ENCODE measurements around the gene GALNT5. TPM values are rescaled to one million over a fixed set of nuclear protein-coding genes. Genes with fewer than 3 reads are reported as not detected.
A peak's percentile ranks its signal among the peaks of the same experiment; 100 is the strongest.

Gene GALNT5
- total and polyA plus RNA-seq, 2 donors: 0.33 to 0.71 TPM

GRCh38 chr2:157259386-157259785 lies 1.9 kb downstream of the GALNT5 start:
- no peak overlapping the region for H3K27ac ChIP-seq (ENCODE audit: low read depth in 1 of 2, low read length in 1 of 2)
- WGBS: 95% methylated on average over 2 of the region's 2 CpGs
- H3K27me3 ChIP-seq (ENCODE audit: control insufficient read depth in 2 of 2, insufficient read depth in 1 of 2, low read length in 1 of 2): no peaks in the 10 kb centered on the region
- no peak overlapping the region for H3K4me3 ChIP-seq (ENCODE audit: low read length in 2 of 2)
- no peaks in the 10 kb centered on the region for H3K9me3 ChIP-seq (ENCODE audit: control insufficient read depth in 2 of 2, insufficient read depth in 1 of 2, low read length in 1 of 2)
- no peaks in the 10 kb centered on the region for H3K36me3 ChIP-seq (ENCODE audit: control insufficient read depth in 2 of 2, insufficient read depth in 2 of 2, low read length in 1 of 2)
- no peak for DNase-seq (ENCODE audit: low read depth in 6 of 9, low spot score in 9 of 9)
- peaks cover 0 to 8% of the 10 kb centered on the region in 2 donors for H3K4me1 ChIP-seq (ENCODE audit: control insufficient read depth in 2 of 2, insufficient read depth in 2 of 2, low read length in 2 of 2)

- no peaks in the 10 kb centered on the region for H3K9me3 ChIP-seq (ENCODE audit: control insufficient read depth in 2 of 2, insufficient read depth in 1 of 2, low read length in 1 of 2)
- DNase-seq (ENCODE audit: low read depth in 6 of 9, low spot score in 9 of 9): no peak
- peaks cover 0 to 8% of the 10 kb centered on the region in 2 donors for H3K4me1 ChIP-seq (ENCODE audit: control insufficient read depth in 2 of 2, insufficient read depth in 2 of 2, low read length in 2 of 2)
- no peak overlapping the region for H3K27ac ChIP-seq (ENCODE audit: low read depth in 1 of 2, low read length in 1 of 2)
- H3K27me3 ChIP-seq (ENCODE audit: control insufficient read depth in 2 of 2, insufficient read depth in 1 of 2, low read length in 1 of 2): no peaks in the 10 kb centered on the region
- no peak overlapping the region for H3K4me3 ChIP-seq (ENCODE audit: low read length in 2 of 2)
- 98% methylated on average over 2 of the region's 2 CpGs for WGBS
- H3K36me3 ChIP-seq (ENCODE audit: control insufficient read depth in 2 of 2, insufficient read depth in 2 of 2, low read length in 1 of 2): no peaks in the 10 kb centered on the region
These were observed 2.5 kb downstream of the GALNT5 start for GRCh38 chr2:157259960-157260359.

- no peaks in the 10 kb centered on the region for H3K27me3 ChIP-seq (ENCODE audit: control insufficient read depth in 2 of 2, insufficient read depth in 1 of 2, low read length in 1 of 2)
- H3K36me3 ChIP-seq (ENCODE audit: control insufficient read depth in 2 of 2, insufficient read depth in 2 of 2, low read length in 1 of 2): no peaks in the 10 kb centered on the region
- WGBS: 80% methylated on average over 4 of the region's 4 CpGs
- H3K4me3 ChIP-seq (ENCODE audit: low read length in 2 of 2): no peak overlapping the region
- H3K4me1 ChIP-seq (ENCODE audit: control insufficient read depth in 2 of 2, insufficient read depth in 2 of 2, low read length in 2 of 2): peaks cover 0 to 8% of the 10 kb centered on the region in 2 donors
- peak overlapping the region in 1 of 2 donors; percentile 21 for H3K27ac ChIP-seq (ENCODE audit: low read depth in 1 of 2, low read length in 1 of 2)
- DNase-seq (ENCODE audit: low read depth in 6 of 9, low spot score in 9 of 9): no peak
- no peaks in the 10 kb centered on the region for H3K9me3 ChIP-seq (ENCODE audit: control insufficient read depth in 2 of 2, insufficient read depth in 1 of 2, low read length in 1 of 2)
These were observed 3.2 kb downstream of the GALNT5 start for GRCh38 chr2:157260533-157261198.

- H3K9me3 ChIP-seq (ENCODE audit: control insufficient read depth in 2 of 2, insufficient read depth in 1 of 2, low read length in 1 of 2): no peaks in the 10 kb centered on the region
- WGBS: 70% methylated on average over 6 of the region's 6 CpGs
- peaks cover 0 to 8% of the 10 kb centered on the region in 2 donors for H3K4me1 ChIP-seq (ENCODE audit: control insufficient read depth in 2 of 2, insufficient read depth in 2 of 2, low read length in 2 of 2)
- no peaks in the 10 kb centered on the region for H3K36me3 ChIP-seq (ENCODE audit: control insufficient read depth in 2 of 2, insufficient read depth in 2 of 2, low read length in 1 of 2)
- H3K4me3 ChIP-seq (ENCODE audit: low read length in 2 of 2): no peak overlapping the region
- no peaks in the 10 kb centered on the region for H3K27me3 ChIP-seq (ENCODE audit: control insufficient read depth in 2 of 2, insufficient read depth in 1 of 2, low read length in 1 of 2)
- no peak for DNase-seq (ENCODE audit: low read depth in 6 of 9, low spot score in 9 of 9)
- H3K27ac ChIP-seq (ENCODE audit: low read depth in 1 of 2, low read length in 1 of 2): peak overlapping the region in 1 of 2 donors; percentile 21
These were observed 3.8 kb downstream of the GALNT5 start for GRCh38 chr2:157261199-157261782.

- H3K9me3 ChIP-seq (ENCODE audit: control insufficient read depth in 2 of 2, insufficient read depth in 1 of 2, low read length in 1 of 2): no peaks in the 10 kb centered on the region
- no peaks in the 10 kb centered on the region for H3K27me3 ChIP-seq (ENCODE audit: control insufficient read depth in 2 of 2, insufficient read depth in 1 of 2, low read length in 1 of 2)
- 90% methylated on average over 3 of the region's 3 CpGs for WGBS
- H3K36me3 ChIP-seq (ENCODE audit: control insufficient read depth in 2 of 2, insufficient read depth in 2 of 2, low read length in 1 of 2): no peaks in the 10 kb centered on the region
- no peak overlapping the region for H3K4me3 ChIP-seq (ENCODE audit: low read length in 2 of 2)
- peaks cover 0 to 8% of the 10 kb centered on the region in 2 donors for H3K4me1 ChIP-seq (ENCODE audit: control insufficient read depth in 2 of 2, insufficient read depth in 2 of 2, low read length in 2 of 2)
- H3K27ac ChIP-seq (ENCODE audit: low read depth in 1 of 2, low read length in 1 of 2): no peak overlapping the region
- DNase-seq (ENCODE audit: low read depth in 6 of 9, low spot score in 9 of 9): no peak
These were observed 4.7 kb downstream of the GALNT5 start for GRCh38 chr2:157262248-157262647.

- WGBS: 88% methylated on average over 3 of the region's 3 CpGs
- no peak overlapping the region for H3K4me3 ChIP-seq (ENCODE audit: low read length in 2 of 2)
- H3K27me3 ChIP-seq (ENCODE audit: control insufficient read depth in 2 of 2, insufficient read depth in 1 of 2, low read length in 1 of 2): no peaks in the 10 kb centered on the region
- DNase-seq (ENCODE audit: low read depth in 6 of 9, low spot score in 9 of 9): no peak
- no peaks in the 10 kb centered on the region for H3K36me3 ChIP-seq (ENCODE audit: control insufficient read depth in 2 of 2, insufficient read depth in 2 of 2, low read length in 1 of 2)
- H3K9me3 ChIP-seq (ENCODE audit: control insufficient read depth in 2 of 2, insufficient read depth in 1 of 2, low read length in 1 of 2): no peaks in the 10 kb centered on the region
- no peak overlapping the region for H3K27ac ChIP-seq (ENCODE audit: low read depth in 1 of 2, low read length in 1 of 2)
- peaks cover 0 to 2% of the 10 kb centered on the region in 2 donors for H3K4me1 ChIP-seq (ENCODE audit: control insufficient read depth in 2 of 2, insufficient read depth in 2 of 2, low read length in 2 of 2)
These were observed 6.6 kb downstream of the GALNT5 start for GRCh38 chr2:157264099-157264498.

GRCh38 chr2:157265825-157266224 lies 8.3 kb downstream of the GALNT5 start:
- no peaks in the 10 kb centered on the region for H3K27me3 ChIP-seq (ENCODE audit: control insufficient read depth in 2 of 2, insufficient read depth in 1 of 2, low read length in 1 of 2)
- no peak overlapping the region for H3K27ac ChIP-seq (ENCODE audit: low read depth in 1 of 2, low read length in 1 of 2)
- H3K4me3 ChIP-seq (ENCODE audit: low read length in 2 of 2): no peak overlapping the region
- no peak for DNase-seq (ENCODE audit: low read depth in 6 of 9, low spot score in 9 of 9)
- no peaks in the 10 kb centered on the region for H3K36me3 ChIP-seq (ENCODE audit: control insufficient read depth in 2 of 2, insufficient read depth in 2 of 2, low read length in 1 of 2)
- no peaks in the 10 kb centered on the region for H3K9me3 ChIP-seq (ENCODE audit: control insufficient read depth in 2 of 2, insufficient read depth in 1 of 2, low read length in 1 of 2)
- H3K4me1 ChIP-seq (ENCODE audit: control insufficient read depth in 2 of 2, insufficient read depth in 2 of 2, low read length in 2 of 2): peaks cover 0 to 2% of the 10 kb centered on the region in 2 donors
- WGBS: 98% methylated on average over 4 of the region's 4 CpGs

- Histone ChIP-seq H3K36me3 (ENCODE audit: control insufficient read depth in 2 of 2, insufficient read depth in 2 of 2, low read length in 1 of 2) (no peaks in the 10 kb centered on the region), H3K4me3 (ENCODE audit: low read length in 2 of 2) (no peak overlapping the region), H3K9me3 (ENCODE audit: control insufficient read depth in 2 of 2, insufficient read depth in 1 of 2, low read length in 1 of 2) (no peaks in the 10 kb centered on the region), H3K27me3 (ENCODE audit: control insufficient read depth in 2 of 2, insufficient read depth in 1 of 2, low read length in 1 of 2) (no peaks in the 10 kb centered on the region), H3K27ac (ENCODE audit: low read depth in 1 of 2, low read length in 1 of 2) (no peak overlapping the region), H3K4me1 (ENCODE audit: control insufficient read depth in 2 of 2, insufficient read depth in 2 of 2, low read length in 2 of 2) (no peaks in the 10 kb centered on the region)
- DNase-seq (ENCODE audit: low read depth in 6 of 9, low spot score in 9 of 9): peak in 3 of 9 donors; percentile 4 to 24 (median 9)
- 10% methylated on average over 2 of the region's 2 CpGs for WGBS
These were observed 10.0 kb downstream of the GALNT5 start for GRCh38 chr2:157267476-157267875.

- Histone ChIP-seq H3K27me3 (ENCODE audit: control insufficient read depth in 2 of 2, insufficient read depth in 1 of 2, low read length in 1 of 2) (no peaks in the 10 kb centered on the region), H3K36me3 (ENCODE audit: control insufficient read depth in 2 of 2, insufficient read depth in 2 of 2, low read length in 1 of 2) (no peaks in the 10 kb centered on the region), H3K4me1 (ENCODE audit: control insufficient read depth in 2 of 2, insufficient read depth in 2 of 2, low read length in 2 of 2) (no peaks in the 10 kb centered on the region), H3K27ac (ENCODE audit: low read depth in 1 of 2, low read length in 1 of 2) (no peak overlapping the region), H3K9me3 (ENCODE audit: control insufficient read depth in 2 of 2, insufficient read depth in 1 of 2, low read length in 1 of 2) (no peaks in the 10 kb centered on the region), H3K4me3 (ENCODE audit: low read length in 2 of 2) (no peak overlapping the region)
- 96% methylated on average over 2 of the region's 2 CpGs for WGBS
- DNase-seq (ENCODE audit: low read depth in 6 of 9, low spot score in 9 of 9): no peak
These were observed 11.6 kb downstream of the GALNT5 start for GRCh38 chr2:157269060-157269459.
